GM18907 (cell line): Measurements from ENCODE around the gene TEX51.

Experiments used
- ATAC-seq: cut with Tn5 transposase; IDR thresholded peaks from one replicate; pipeline ENCODE4 v1.9.1; 2021; ENCODE audit warnings: mild to moderate bottlenecking, moderate library complexity; ENCODE audit not compliant: unreplicated experiment

The TEX51 gene

DNA sequence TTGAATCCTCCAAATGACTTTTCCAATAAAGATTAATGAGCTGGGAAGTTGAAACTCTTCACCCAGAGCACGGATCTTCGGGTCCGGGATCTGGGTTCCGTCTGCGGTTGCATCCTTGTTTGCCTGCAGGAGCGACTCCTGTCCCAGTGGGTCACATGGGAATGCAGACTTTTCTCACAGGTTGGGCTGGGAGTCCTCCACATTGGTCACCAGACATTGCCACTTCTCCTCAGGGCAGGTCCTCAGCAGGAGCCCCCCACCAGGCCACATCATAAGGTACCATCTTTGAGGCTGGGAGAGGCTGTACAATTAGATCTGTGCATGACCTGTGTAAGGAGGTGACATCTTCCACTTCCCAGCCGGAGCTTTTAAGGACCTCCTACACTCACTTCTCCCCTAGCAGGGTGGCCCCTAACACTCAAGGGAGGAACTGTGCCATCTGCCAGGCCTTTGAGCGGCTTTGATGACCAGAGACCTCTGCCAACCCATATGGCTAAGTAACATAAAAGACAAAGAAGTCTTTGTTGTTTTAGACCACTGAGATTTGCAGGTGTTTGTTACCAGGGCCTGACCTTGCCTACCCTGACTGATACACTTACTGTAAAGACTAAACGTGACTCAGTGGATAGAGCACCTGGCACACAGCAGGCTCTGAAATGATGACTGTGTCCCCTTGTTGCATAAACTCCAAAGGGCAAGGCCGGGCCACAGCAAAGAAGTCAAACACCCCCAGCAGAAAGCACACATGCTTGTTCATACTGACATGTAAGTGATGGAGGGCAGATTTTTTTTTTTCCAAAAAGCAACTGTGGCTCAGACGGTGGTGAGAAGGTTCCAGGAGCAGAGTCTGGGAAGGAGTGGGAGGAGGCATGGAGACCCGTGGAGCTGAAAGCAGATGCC is 7.9 kb upstream of the TEX51 start:
- no peak for ATAC-seq

- no peak for ATAC-seq
Observed at GRCh38 chr2:126891681-126892500, 6.8 kb upstream of the TEX51 start.

- ATAC-seq: no peak
Observed at GRCh38 chr2:126893153-126893552, 5.5 kb upstream of the TEX51 start.

GRCh38 chr2:126893606-126894005 is 5.1 kb upstream of the TEX51 start:
- no peak for ATAC-seq

DNA sequence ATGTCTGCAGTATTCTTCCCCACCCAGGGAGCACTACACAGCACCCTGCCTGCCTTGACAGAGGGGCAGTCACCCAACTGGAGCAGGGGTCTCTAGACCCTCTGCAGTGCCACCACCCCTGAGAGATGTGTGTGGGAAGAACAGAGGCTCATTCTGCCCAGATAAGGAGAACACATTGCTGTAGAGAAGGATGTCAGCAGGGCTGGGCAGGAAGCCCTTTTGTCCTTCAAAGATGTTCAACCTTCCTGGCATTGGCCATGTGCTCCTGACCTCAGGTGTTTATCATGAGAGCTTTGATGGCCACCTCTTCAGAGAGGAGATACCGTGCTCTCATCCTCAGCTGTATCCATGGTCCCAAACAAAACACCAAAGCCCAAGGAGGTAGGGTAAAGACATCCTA is 4.6 kb upstream of the TEX51 start:
- no peak for ATAC-seq

DNA sequence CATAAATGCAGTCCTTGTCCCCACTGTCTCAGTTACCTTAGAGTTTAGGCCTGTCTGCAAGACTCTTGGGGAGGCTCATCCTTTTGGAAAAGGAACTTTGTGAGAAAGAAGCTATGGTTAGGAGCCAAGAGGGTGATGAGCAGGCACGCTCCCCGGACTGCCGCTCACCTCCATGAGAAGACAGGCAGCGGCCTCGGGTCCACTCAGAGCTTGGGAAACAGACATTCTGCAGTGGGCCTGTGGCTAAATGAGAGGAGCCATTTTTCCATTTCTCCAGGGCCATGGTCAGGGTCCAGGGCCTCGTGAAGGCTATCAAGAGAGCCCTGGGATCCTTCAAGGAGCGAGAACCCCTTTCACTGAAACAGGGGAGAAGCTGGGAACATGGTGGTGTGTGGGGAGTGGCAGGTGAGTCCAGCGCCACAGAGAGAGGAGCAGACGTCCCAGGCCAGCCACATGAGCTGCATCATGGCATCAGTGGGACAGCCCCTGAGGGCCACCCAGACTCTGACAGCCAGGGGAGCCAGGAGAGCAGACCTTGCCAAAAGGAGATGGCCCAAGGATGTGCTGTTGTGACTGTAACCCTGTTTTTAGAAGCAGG is 4.0 kb upstream of the TEX51 start:
- ATAC-seq: no peak

DNA sequence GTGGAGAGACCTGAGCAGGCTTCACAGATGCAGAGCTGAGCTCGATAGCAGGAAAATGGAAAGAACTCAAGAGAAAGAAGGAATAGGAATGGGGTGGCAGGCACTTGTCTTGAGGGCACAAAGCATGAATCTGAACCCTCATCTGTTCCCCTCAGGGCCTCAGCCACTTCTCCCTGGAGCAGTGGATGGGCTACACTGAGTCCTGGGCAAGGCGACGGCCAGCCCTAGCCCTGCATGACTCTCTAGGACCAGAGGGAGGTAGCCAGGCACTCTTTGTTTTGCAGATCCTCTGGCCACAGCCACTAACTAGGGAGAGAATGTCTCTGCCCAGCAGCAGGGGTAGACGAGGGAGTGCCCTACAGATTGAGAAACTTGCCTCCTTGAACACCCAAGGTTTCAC is 3.4 kb upstream of the TEX51 start:
- no peak for ATAC-seq

DNA sequence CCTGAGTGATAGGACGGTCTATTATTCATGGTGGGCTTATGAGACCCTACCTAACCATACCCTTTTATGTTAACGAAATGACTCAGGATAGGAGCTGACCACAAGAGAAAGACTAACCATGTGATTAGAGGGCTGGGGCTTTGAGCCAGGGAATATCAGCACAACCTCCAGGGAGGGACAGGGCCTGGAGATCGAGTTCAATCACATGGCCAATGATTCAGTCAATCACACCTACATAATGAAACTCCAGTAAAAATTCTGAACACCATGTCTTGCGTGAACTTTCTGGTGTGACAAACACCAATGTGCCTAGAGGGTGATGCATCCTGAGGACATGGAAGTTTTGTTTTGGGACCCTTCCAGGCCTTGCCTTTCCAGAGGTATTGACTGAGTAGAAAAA is 2.2 kb upstream of the TEX51 start:
- ATAC-seq: no peak

- ATAC-seq: no peak
Observed at GRCh38 chr2:126899616-126900185, 1.0 kb downstream of the TEX51 start.

DNA sequence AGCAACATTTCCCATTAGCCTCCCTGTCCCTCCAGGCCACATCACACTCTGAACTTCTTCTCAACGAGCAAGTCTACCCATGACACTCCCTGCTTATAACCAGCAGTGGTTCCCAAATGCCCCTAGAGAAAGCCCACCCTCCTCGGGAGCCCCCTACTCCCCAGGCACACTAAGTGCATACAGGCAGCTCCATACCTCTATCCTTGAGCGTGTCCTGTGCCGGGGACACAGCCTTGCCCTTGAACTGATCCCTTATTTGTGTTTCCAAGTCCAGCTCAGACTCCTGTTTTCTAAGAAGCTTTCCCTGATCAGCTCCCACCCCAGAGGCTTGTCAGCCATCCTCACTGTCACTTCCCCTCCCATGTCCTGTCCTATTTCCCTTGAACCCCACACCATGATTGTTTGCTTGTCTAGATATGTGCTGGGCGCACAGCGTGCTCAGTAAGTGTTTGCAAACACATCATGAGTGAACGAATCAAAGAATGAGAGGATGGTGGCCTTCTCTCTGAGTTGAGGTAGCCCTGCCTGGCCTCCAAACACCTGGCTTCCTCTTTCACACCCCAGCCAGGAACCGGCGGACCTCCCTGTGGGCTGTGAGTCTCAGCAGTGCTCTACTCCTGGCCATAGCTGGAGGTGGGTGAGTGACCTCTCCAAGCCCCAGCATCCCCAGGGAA is 2.1 kb downstream of the TEX51 start:
- no peak for ATAC-seq

DNA sequence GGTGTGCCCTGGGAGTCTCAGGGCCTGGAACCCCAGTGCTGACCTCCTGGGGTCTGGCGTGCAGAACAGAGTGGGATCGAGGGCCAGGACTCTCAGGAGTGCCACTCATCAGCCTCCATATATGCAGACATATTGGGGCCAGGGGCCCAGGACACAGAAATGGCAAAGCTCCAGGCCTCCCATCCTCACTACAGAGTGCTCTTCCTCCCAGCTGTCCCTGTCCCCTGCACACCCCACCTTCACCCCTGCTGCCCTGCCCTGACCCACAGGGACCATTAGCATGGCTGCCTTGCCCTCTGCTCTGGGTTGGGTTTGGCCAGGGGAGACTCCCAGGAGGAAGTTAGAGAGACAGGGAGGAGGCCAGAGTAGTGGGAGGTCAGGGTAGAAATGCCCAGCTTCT is 2.8 kb downstream of the TEX51 start:
- no peak for ATAC-seq

DNA sequence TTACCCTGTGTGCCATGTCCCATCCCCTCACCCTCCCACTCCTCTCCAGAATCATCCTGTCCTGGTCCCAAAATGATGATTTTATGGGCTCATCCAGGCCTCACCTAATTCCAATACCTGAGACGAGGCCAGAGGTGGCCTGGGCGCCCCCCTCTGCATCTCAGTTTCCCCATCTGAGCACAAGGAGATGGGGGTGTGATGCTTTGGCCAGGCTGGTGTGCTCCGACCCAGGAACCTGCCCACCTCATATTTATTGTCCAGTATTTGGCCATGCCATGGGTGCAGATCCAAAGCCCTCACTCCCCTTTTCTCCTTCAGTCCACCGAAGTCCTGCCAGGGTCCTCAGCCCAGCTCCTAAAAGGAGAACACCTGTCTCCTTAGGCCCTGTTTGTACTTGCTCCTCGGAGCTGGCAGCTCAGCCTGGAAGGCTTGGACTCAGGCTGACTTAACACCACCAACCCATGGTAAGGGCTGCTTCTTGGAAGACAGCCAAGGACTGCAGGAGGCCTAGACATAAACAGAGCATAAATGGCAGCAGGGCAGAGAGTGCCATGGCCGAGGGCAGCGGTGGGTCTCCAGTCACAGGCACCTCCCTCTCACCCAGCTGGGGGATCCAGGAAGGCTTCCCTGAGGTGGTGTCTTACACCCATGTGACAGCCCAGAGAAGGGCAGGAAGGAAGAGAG is 3.6 kb downstream of the TEX51 start:
- no peak for ATAC-seq

- no peak for ATAC-seq
Observed at GRCh38 chr2:126902859-126903258, 4.2 kb downstream of the TEX51 start.

- ATAC-seq: no peak
Observed at GRCh38 chr2:126905991-126906390, 7.3 kb downstream of the TEX51 start.

GRCh38 chr2:126906781-126907180 is 8.1 kb downstream of the TEX51 start:
- ATAC-seq: no peak

GRCh38 chr2:126907671-126908070 is 9.0 kb downstream of the TEX51 start:
- ATAC-seq: no peak

DNA sequence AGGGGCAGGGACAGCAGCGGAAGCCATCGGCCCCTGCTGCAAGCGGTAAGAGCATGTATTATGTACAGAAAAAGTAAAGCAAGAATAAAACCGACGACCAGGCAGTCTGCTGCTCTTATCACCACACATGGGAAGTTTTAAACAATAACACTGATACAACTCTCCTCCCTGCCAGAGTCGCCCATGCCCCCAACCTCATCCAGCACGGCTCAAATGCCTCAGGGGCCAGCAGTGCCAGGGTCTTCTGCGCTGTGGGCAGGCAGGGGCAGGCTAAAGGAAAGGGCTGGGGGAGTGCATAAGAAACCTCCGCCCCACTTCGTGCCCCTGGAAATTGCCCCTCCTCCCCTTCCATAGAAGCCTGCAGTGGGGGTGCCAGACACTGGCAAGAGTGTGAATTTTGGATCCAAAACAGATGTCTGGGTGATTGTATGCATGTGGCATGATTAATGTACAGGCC is 10.1 kb downstream of the TEX51 start:
- ATAC-seq: no peak

DNA sequence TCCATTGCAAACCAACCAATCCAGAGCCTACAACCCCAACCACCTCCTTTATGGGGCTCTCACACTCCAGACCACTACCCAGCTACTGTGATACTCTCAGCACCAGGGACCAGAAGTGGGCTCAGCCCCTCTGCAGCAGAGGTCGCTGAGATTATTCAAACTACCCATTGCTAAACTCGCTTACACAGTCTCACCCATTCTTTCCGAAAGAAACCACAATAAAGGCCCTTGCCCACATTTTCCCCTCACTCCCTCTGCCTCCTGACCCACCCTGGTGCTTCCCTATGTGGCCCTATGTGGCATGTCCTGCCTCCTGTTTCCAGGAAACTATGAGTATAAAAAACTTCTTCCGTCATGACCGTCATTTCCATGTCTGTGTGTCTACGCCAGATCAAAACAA is 10.7 kb downstream of the TEX51 start:
- ATAC-seq: no peak

GRCh38 chr2:126909781-126910180 is 11.1 kb downstream of the TEX51 start:
- ATAC-seq: no peak

GRCh38 chr2:126910637-126911036 is 11.9 kb downstream of the TEX51 start:
- no peak for ATAC-seq
